ENCODE results near the gene PTK7.
"Not testable (repeated sequence)": the region's sequence is repeated elsewhere in the genome, so short reads cannot be mapped to it uniquely, and the experiment has no call there.

PTK7 gene

DNA sequence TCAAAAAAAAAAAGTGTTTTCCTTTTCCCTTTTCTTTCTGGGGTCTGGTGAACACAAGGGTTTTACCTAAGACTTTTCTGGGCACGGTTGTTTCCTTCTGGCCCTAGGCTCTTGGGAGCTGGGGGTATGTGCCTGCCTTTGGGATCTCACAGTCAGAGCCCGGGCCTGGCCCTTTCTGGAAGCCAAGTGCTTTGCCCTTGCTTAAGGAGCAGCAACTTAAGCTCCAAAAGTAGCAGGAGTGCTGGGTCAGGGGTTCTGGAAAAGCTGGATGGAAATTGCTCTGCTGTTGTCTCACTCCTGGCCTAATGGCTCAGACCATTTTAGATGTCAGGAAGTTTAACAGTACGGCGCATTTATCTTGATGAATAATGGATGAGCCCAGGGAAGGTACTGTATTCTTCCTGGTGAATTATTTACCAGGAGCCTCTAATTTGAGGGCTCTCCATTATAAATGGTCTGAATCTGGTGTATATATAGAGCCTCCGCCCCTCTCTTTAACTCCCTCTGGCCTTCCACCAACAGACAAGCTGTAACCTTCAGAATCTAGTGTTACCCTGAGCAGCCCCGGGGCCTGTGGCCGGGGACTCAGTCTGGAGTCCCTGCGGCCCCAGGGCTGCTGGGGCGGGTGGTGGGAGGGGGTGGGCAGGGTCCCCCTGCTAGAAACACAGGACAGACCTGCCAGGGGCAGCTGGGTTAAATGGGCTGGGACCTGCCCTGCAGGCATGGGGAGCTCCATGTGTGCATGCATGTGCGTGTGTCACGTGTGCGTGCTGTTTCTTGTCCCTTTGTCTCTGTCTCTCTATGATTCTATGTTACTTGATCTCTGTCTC lies 37.5 kb downstream of the PTK7 start:
- DNase-seq (ENCODE audit: low read depth in 1 of 2, low spot score in 1 of 2) = no peak

DNA sequence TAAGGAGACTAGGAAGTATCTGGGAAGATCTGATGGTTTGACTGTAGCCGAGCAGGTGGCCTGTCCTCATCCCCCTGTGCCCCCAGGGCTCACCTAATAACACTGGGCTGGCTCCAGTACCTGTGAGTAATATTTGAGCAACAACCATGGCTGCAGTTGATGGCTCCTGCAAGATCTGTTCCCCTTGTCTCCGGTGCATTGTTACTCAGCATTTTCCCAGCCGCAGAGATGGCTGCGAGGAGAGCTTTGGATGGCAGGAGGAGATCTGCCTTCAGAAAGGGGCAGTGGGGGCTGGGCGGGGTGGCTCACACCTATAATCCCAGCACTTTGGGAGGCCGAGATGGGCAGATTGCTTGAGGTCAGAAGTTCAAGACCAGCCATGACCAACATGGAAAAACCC lies 39.3 kb downstream of the PTK7 start:
- no peak for DNase-seq (ENCODE audit: low read depth in 1 of 2, low spot score in 1 of 2)

DNA sequence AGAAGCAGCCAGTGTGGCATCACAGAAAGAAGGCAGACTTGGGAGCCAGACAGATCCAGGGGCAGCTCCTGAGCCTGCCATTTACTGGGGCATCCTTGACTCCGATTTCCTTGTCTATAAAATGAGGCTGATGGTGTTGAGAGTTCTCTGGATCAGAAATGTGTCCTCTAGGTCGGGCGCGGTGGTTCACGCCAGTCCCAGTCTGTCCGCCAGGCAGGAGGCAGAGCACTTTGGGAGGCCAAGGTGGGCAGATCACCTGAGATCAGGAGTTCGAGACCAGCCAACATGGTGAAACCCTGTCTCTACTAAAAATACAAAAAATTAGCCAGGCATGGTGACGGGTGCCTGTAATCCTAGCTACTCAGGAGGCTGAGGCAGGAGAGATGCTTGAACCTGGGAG lies 41.4 kb downstream of the PTK7 start:
- DNase-seq (ENCODE audit: low read depth in 1 of 2, low spot score in 1 of 2) = not testable (repeated sequence)

DNA sequence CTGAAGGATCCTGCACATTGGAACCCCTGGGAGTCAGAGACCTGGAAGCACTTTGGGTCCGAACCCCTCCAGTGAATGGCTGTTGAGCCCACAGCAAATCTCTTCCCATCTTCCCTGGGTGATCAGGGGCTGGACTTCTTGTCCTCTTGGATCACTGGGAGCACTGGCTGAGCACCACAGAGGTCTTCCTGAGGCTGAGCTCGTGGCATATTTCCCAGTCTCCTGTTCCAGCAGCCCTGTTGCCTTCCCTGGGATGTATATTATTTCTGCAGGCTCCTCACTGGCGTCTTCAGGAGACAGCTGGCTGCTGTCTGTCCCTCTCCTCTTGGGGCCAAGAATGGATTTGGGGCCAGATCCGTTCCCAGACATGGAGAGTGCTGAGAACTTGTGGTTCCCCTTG lies 43.4 kb downstream of the PTK7 start:
- DNase-seq (ENCODE audit: low read depth in 1 of 2, low spot score in 1 of 2) = no peak

DNA sequence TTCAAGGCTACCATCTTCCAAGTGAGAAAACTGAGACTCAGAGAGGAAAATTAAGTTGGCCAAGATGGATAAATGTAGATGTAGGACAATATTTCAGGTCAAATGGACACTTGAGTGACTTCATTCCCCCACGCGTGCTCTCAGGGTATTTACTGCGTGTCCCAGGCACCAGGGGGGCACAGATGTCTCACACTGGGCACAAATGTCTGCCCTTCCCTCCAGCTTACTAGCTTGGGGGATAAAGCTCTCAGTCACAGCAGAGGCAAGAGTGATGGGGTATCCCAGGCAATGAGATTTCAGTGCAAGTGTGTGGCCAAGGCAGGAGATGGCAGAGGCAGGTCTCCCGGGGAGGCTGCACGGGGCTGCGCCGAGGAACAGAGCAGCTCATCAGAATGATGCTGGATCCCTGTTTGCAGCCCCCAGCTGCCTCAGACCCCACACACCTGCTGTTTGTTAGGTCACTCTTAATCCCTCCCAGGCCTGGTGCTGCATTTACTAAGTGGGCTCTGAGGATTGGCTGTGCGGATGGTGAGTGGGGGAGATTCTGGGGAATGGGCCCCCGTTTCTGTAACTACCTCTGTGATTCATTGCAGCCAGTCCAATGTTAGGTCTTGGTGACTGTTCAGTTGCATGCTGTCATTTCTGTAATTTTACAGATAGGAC lies 44.1 kb downstream of the PTK7 start:
- DNase-seq (ENCODE audit: low read depth in 1 of 2, low spot score in 1 of 2) = no peak

DNA sequence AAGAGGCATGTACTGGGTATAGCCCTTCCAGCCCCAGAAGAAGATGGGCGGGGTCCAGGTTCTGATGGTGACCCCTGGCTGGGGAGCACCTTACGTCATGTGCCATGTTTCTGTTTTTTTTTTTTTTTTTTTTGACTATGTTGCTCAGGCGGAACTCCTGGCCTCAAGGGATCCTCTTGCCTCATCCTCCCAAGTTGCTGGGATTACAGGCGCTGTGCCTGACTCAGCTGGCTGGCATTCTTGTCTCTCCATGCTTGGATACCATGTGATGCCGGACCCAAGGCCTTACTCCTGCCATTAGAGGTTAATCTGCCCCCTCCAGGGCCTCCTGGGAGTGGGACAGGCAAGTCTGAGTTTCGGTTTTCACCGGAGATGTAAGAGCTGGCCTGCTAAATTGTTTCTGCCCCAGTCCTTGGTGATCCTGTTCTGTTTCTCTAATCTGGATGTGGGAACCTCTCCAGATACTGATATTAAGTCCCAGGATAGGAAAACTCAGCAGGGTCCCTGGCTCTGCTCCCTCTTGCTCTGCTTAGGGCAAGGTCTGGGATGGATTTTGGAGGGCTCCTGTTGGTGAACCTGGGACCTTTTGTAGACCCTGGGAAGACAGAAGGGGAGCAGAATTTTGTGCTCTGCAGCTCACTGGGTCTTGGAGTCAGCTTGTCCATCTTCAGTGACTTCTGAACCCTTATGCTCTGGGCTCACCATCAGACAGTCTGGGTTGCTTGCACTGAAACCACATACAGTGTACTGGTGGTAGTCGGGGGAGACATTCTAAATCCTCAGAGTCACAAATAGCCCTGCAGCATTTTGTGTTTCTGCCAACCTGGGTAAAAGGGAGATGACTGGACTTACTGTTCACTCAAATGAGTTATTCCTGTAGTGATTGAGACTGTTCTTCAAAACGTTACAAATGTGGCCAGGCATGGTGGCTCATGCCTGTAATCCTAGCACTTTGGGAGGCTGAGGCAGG lies 45.1 kb downstream of the PTK7 start:
- DNase-seq (ENCODE audit: low read depth in 1 of 2, low spot score in 1 of 2) = no peak

DNA sequence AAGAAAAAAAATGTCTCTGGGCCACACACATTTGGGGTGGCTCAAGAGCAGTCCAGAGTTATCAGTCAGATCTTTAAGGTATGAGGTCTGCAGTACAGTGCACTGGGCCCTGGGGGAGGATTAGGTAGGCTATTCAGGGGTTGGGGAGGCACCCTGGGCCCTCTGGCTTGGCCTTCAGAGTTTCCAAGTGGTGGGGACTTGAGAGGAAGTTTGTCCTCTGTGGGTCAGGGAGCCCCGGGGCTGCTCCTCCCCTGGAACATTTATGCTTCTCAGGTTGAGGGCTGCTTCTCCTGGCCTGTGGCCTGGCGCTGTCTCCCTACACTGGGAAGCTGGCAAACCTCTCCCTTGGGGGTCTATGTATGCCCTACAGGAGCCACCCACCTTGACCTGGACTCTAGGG lies 46.0 kb downstream of the PTK7 start:
- DNase-seq (ENCODE audit: low read depth in 1 of 2, low spot score in 1 of 2) = no peak

DNA sequence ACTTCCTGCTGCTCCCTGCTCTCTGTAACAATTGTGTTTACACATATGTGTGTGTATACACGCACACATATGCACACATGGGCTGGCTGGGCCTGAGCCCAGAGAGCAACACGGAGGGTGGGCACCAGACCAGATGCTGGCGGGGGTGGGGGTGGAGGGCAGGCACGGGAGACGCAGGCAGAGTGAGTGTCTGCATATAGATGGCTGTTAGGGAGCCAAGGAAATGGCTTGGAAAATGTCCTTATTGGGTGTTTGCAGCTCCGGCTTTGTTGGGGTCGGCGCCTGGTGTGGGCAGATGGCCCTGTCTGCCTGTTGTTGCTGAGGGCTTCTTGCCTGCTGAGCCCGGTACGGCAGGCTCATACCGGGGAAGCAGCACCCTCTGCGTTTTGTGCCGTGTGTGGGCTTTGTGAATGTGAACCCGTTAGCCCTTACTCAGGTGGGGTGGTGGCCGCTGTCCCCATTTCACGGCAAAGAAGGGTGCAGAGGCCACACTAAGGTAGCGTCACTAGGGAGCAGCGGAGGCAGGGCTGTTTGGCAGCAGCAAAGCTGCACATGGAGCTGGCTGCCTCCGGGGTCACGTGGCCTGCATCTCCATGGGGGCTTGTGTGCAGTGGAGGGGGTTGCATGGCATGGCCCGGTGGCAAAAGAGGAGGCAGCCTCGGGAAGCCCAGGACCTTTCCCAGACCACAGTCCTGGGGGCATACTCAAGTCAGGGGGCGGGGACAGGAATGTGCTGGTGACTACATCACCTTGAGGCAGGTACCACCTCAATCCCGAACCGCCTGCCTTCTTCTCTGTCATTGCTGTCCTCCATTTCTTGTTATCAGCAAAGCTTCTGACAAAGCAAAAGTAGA lies 47.6 kb downstream of the PTK7 start:
- no peak for DNase-seq (ENCODE audit: low read depth in 1 of 2, low spot score in 1 of 2)

DNA sequence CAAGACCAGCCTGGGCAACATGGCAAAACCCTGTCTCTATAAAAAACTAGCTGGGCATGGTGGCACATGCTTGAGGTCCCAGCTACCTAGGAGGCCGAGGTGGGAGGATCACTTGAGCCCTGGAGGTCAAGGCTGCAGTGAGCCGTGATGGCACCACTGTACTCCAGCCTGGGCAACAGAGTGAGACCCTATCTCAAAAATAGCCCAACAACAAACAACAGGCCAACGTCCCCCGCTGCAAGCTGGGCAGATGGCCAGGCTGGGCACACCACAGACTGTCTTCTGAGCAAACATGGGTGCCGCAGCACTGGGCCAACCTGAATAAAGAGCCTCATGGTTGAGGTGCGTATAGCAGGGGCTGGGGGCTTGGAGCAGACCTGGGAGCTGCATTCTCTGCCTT lies 48.4 kb downstream of the PTK7 start:
- no peak for DNase-seq (ENCODE audit: low read depth in 1 of 2, low spot score in 1 of 2)

DNA sequence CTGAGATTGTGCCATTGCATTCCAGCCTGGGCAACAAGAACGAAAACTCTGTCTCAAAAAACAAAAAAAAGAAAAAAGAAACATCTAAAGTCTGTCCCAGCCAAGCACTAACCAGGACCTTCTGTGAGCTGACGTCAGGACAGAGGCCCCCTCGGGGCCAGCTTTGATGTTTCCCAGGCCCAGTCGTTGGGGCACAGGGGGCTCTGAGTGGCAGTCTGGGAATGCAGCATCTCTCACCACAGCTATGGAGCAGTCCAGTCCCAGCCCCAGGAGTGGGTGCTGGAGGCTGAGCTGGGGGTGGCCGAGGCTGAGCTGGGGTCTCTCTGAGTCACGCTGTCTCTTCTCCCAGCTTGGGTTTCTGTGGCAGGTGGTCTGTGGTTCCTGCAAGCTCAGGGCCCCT lies 49.0 kb downstream of the PTK7 start:
- no peak for DNase-seq (ENCODE audit: low read depth in 1 of 2, low spot score in 1 of 2)

DNA sequence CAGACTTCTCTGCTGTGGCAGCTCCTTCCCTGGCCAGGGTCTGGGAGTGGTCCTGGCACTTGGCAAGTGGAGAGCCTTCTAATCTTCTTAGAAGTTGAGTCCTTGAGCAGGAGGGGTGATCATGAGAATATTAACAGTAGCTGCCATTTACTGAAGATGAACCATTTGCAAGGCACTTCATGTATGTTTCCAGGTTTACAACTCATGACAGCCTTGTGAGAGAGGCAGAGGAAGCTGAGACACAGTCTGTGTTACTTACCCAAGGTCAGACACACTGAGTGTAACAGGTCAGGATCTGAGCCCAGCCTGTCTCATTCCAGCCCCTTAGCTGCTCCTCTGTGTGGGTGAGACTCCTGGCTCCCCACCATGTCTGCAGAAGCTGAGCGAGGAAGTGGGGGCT lies 49.4 kb downstream of the PTK7 start:
- DNase-seq (ENCODE audit: low read depth in 1 of 2, low spot score in 1 of 2) = no peak

DNA sequence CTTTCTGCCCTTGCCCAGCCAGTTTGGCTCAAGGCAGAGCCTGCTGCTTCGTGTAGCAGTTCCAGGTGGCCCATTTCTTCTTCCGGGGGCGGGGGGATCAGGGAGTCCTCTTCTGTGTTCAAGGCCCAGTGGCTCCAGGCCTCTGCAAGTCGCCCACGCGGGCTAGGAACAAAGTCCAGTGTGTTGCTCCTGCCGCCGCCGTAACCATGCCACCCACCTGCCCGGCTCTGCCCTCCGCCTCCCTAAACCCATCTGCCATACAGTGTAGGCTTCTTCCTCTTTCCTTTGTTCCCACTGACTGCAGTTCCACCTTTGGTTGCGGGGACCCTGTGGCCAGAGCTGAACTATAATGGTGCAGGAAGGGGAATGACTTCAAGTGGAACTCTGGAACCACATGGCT lies 51.1 kb downstream of the PTK7 start:
- no peak for DNase-seq (ENCODE audit: low read depth in 1 of 2, low spot score in 1 of 2)

DNA sequence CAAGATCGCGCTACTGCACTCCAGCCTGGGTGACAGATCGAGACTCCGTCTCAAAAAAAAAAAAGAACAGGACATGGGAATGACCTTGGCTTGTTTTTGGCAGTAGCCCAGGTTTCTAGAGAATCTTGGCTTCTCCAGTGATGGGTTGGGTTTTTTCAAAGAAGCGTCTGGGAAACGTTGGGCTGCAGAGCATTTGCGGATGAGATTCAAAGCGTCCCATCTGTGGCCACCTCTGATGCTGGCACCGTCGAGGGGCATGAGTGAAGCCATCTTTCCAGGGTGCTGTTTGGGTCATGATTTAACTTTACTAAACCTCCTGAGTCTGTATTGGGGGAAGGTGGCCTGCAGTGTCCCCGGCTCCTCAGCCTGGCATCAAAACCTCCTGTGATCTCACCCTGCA lies 51.8 kb downstream of the PTK7 start:
- DNase-seq (ENCODE audit: low read depth in 1 of 2, low spot score in 1 of 2) = no peak

DNA sequence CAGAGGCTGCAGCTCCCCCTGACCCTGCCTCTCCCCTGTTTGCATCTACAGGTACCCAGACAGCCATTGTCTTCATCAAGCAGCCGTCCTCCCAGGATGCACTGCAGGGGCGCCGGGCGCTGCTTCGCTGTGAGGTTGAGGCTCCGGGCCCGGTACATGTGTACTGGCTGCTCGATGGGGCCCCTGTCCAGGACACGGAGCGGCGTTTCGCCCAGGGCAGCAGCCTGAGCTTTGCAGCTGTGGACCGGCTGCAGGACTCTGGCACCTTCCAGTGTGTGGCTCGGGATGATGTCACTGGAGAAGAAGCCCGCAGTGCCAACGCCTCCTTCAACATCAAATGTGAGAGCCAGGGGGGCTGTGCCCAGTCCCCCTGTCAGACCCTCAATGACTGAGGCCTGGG lies 52.8 kb downstream of the PTK7 start:
- DNase-seq (ENCODE audit: low read depth in 1 of 2, low spot score in 1 of 2) = no peak

DNA sequence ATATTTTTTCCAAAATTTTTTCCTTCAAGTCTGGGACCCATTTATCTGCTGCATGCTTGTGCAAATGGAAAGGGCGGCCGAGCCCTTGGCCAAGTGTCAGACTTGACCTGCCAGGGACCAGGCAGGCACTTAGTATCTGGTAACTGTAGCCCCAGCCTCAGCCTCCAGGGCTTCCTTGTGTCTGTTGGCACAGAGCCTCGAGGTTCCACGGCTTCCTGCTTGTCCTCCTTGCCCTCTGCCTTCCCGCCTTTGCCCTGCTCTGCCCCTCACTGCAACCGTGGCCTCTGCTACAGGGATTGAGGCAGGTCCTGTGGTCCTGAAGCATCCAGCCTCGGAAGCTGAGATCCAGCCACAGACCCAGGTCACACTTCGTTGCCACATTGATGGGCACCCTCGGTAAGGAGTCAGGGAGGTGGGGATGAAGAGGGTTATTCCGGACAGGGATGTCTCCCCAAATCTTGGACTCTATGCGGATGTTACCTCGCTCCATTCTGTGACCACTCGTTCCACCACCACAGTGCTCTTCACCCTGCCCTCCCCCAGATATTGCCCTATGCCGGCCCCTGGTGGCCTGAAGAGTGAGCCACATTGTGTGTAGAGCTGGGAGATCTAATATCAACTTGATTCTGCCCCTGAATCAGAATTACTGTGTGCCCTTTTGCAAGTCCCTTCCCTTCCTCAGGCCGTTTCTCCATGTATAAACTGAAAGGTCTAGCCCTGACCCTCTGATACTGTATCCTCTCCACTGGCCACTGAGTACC lies 53.5 kb downstream of the PTK7 start:
- no peak for DNase-seq (ENCODE audit: low read depth in 1 of 2, low spot score in 1 of 2)

DNA sequence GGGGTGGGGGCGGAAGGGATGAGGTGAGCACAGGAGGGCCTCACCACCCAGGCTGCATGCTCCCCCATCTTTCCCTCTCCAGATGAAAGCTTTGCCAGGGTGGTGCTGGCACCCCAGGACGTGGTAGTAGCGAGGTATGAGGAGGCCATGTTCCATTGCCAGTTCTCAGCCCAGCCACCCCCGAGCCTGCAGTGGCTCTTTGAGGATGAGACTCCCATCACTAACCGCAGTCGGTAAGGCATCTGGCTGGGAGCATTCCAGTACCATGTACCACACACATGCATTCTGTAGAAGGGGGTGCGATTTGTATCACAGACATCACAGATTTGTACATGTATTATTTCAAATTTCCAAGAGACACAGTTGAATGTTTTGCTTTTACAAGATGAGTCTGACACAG lies 54.3 kb downstream of the PTK7 start:
- no peak for DNase-seq (ENCODE audit: low read depth in 1 of 2, low spot score in 1 of 2)

DNA sequence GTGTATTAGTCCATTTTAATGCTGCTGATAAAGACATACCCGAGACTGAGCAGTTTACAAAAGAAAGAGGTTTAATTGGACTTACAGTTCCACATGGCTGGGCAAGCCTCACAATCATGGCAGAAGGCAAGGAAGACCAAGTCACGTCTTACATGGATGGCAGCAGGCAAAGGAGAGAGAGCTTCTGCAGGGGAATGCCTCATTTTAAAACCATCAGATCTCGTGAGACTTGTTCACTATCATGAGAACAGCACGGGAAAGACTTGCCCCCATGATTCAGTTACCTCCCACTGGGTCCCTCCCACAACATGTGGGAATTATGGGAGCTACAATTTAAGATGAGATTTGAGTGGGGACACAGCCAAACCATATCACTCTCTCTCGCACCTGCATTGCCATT lies 55.3 kb downstream of the PTK7 start:
- DNase-seq (ENCODE audit: low read depth in 1 of 2, low spot score in 1 of 2) = not testable (repeated sequence)

DNA sequence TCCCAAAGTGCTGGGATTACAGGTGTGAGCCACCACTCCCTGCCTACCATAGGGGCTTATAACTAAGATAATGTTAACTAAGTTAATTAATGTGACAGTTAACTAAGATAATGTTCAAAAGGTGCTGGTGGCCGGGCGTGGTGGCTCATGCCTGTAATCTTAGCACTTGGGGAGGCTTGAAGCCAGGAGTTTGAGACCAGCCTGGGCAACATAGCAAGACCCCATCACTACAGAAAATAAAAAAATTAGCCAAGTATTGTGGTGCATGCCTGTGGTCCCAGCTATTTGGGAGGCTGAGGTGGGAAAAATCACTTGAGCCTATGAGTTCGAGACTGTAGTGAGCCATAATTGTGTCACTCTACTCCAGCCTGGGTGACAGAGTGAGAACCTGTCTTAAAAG lies 62.2 kb downstream of the PTK7 start:
- DNase-seq (ENCODE audit: low read depth in 1 of 2, low spot score in 1 of 2) = no peak

DNA sequence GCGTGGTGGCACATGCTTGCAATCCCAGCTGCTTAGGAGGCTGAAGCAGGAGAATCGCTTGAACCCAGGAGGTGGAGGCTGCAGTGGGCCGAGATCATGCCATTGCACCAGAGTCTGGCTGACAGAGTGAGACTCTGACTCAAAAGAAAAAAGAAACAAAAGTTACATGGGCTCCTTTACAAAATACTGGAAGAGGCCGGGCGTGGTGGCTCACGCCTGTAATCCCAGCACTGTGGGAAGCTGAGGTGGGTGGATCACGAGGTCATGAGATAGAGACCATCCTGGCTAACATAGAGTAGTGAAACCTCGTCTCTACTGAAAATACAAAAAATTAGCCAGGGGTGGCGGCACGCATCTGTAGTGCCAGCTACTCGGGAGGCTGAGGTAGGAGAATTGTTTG lies 63.9 kb downstream of the PTK7 start:
- DNase-seq (ENCODE audit: low read depth in 1 of 2, low spot score in 1 of 2) = not testable (repeated sequence)

DNA sequence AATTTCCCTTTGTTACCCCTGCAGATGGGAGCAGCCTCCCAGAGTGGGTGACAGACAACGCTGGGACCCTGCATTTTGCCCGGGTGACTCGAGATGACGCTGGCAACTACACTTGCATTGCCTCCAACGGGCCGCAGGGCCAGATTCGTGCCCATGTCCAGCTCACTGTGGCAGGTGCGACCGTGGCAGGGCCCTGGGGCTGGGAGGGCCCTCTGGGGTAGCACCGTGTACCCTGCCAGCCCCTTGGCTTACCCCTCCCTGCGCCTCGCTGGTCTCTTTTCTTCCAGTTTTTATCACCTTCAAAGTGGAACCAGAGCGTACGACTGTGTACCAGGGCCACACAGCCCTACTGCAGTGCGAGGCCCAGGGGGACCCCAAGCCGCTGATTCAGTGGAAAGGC lies 65.5 kb downstream of the PTK7 start:
- no peak for DNase-seq (ENCODE audit: low read depth in 1 of 2, low spot score in 1 of 2)

Data from stimulated activated CD4-positive, alpha-beta T cell treated with anti-CD3 and anti-CD28 coated beads, Interleukin-15, amount 100 ng/mL, for 1 hour (primary cell).